ENCODE data around the gene GBP2.

GRCh38 chr1:89121641-89122040, 4.3 kb downstream of the GBP2 start:
- TF ChIP-seq CTCF (conservative IDR thresholded peaks at IDR 0.05; ENCODE audit: low read depth, low read length) (no peak), EZH2phosphoT487 (IDR thresholded peaks at IDR 0.05; ENCODE audit: borderline replicate concordance, low read length) (no peak)

Data from PC-3 (cell line).